ENCODE data around the gene PRKN. TPM values are rescaled to one million over a fixed set of nuclear protein-coding genes. Genes with fewer than 3 reads are reported as not detected.

PRKN gene
- total RNA-seq, 4 donors from 2014 or later = 5.5 to 17.9 (median 6.8) TPM

GRCh38 chr6:161547617-161548016 is 1179.9 kb downstream of the PRKN start:
- TF ChIP-seq EP300 (IDR thresholded peaks at IDR 0.05) = no peak
- Histone ChIP-seq H3K36me3 (peaks cover 0 to 5% (median 0%) of the 10 kb centered on the region in 3 donors), H3K4me1 (peaks cover 0 to 7% (median 0%) of the 10 kb centered on the region in 4 donors), H3K27ac (no peak overlapping the region), H3K9me3 (no peaks in the 10 kb centered on the region), H3K4me3 (no peak overlapping the region), H3K27me3 (no peaks in the 10 kb centered on the region)
- no peak for DNase-seq (ENCODE audit: low spot score in 2 of 2)
- WGBS, 2 donors = 40 to 46% methylated on average over 2 of the region's 2 CpGs

- WGBS, 2 donors = 84 to 100% methylated on average over 1 of the region's 1 CpG
- Histone ChIP-seq H3K27ac (no peak overlapping the region), H3K9me3 (no peaks in the 10 kb centered on the region), H3K27me3 (no peaks in the 10 kb centered on the region), H3K36me3 (peaks cover 0 to under 1% (median 0%) of the 10 kb centered on the region in 3 donors), H3K4me3 (no peak overlapping the region), H3K4me1 (peaks cover 0 to 11% (median 0%) of the 10 kb centered on the region in 4 donors)
- no peak for DNase-seq (ENCODE audit: low spot score in 2 of 2)
- TF ChIP-seq POLR2A (IDR thresholded peaks at IDR 0.05) = no peak
Observed at GRCh38 chr6:161546632-161547031, 1180.9 kb downstream of the PRKN start.

- Histone ChIP-seq H3K4me1 (peaks cover 0 to 11% (median 0%) of the 10 kb centered on the region in 4 donors), H3K4me3 (no peak overlapping the region), H3K36me3 (no peaks in the 10 kb centered on the region), H3K9me3 (no peaks in the 10 kb centered on the region), H3K27me3 (no peaks in the 10 kb centered on the region), H3K27ac (no peak overlapping the region)
- WGBS, 2 donors = 67 to 73% methylated on average over 2 of the region's 2 CpGs
- TF ChIP-seq EP300 (IDR thresholded peaks at IDR 0.05) = no peak
- TF ChIP-seq POLR2A (IDR thresholded peaks at IDR 0.05) = no peak
- TF ChIP-seq CTCF (IDR thresholded peaks at IDR 0.05) = no peak
- DNase-seq (ENCODE audit: low spot score in 2 of 2) = no peak
Observed at GRCh38 chr6:161545741-161546140, 1181.8 kb downstream of the PRKN start.

GRCh38 chr6:161544801-161545480 is 1182.6 kb downstream of the PRKN start:
- TF ChIP-seq EP300 (IDR thresholded peaks at IDR 0.05) = no peak
- TF ChIP-seq CTCF (IDR thresholded peaks at IDR 0.05) = no peak
- TF ChIP-seq POLR2A (IDR thresholded peaks at IDR 0.05) = no peak
- WGBS, 2 donors = 74 to 75% methylated on average over 10 of the region's 10 CpGs
- Histone ChIP-seq H3K4me3 (no peak overlapping the region), H3K9me3 (no peaks in the 10 kb centered on the region), H3K36me3 (no peaks in the 10 kb centered on the region), H3K4me1 (peaks cover 0 to 11% (median 0%) of the 10 kb centered on the region in 4 donors), H3K27ac (no peak overlapping the region), H3K27me3 (no peaks in the 10 kb centered on the region)
- DNase-seq (ENCODE audit: low spot score in 2 of 2) = no peak

- no peaks in the 10 kb centered on the region for H3K27me3 ChIP-seq
- H3K9me3 ChIP-seq = no peaks in the 10 kb centered on the region
- no peak for DNase-seq (ENCODE audit: low spot score in 2 of 2)
- H3K27ac ChIP-seq = no peak overlapping the region
- no peak overlapping the region for H3K4me3 ChIP-seq
- H3K4me1 ChIP-seq = peaks cover 0 to 11% (median 0%) of the 10 kb centered on the region in 4 donors
- H3K36me3 ChIP-seq = no peaks in the 10 kb centered on the region
- no peak for TF ChIP-seq EP300 (IDR thresholded peaks at IDR 0.05)
- no peak for TF ChIP-seq CTCF (IDR thresholded peaks at IDR 0.05)
- TF ChIP-seq POLR2A (IDR thresholded peaks at IDR 0.05) = no peak
- 45 to 51% methylated on average over 4 of the region's 4 CpGs for WGBS, 2 donors
Observed at GRCh38 chr6:161543684-161544309, 1183.8 kb downstream of the PRKN start.

GRCh38 chr6:161542346-161542980 is 1185.1 kb downstream of the PRKN start:
- H3K9me3 ChIP-seq = no peaks in the 10 kb centered on the region
- TF ChIP-seq POLR2A (IDR thresholded peaks at IDR 0.05) = no peak
- no peak for TF ChIP-seq EP300 (IDR thresholded peaks at IDR 0.05)
- H3K4me1 ChIP-seq = peaks cover 0 to 7% (median 0%) of the 10 kb centered on the region in 4 donors
- no peaks in the 10 kb centered on the region for H3K27me3 ChIP-seq
- no peak overlapping the region for H3K27ac ChIP-seq
- WGBS, 2 donors = 53 to 60% methylated on average over 4 of the region's 4 CpGs
- no peaks in the 10 kb centered on the region for H3K36me3 ChIP-seq
- DNase-seq (ENCODE audit: low spot score in 2 of 2) = no peak
- H3K4me3 ChIP-seq = no peak overlapping the region

Data from tibial nerve (tissue), 4 donors.